K562 (cell line): ENCODE results near the gene MARCHF3.
"Not testable (repeated sequence)": the region's sequence is repeated elsewhere in the genome, so short reads cannot be mapped to it uniquely, and the experiment has no call there.

Experiments
- BRCA1 ChIP-seq, 2 experiments: fragments of 450-650 bp in 1 of 2; sonication (generic) in 1 of 2; formaldehyde crosslinking in 1 of 2; IDR thresholded peaks; 2 replicates each; pipeline versions ENCODE4 v1.5.0 to v1.6.1; 2017 to 2020; ENCODE audit warnings: mild to moderate bottlenecking in 1 of 2, missing genetic modification reagents in 1 of 2
- HDAC1 ChIP-seq, 2 experiments: fragments of 450-650 bp; IDR thresholded peaks; 2 replicates each; pipeline ENCODE4 v1.6.1; 2016 to 2017; ENCODE audit warnings: inconsistent platforms in 1 of 2, mild to moderate bottlenecking in 1 of 2, moderate library complexity in 1 of 2
- POLR2A ChIP-seq: fragments of 450-650 bp; conservative IDR thresholded peaks from 2 replicates; pipeline ENCODE4 v1.6.1; 2016
- ZC3H4 ChIP-seq: sonication (generic); formaldehyde crosslinking; IDR thresholded peaks from 2 replicates; pipeline ENCODE4 v1.9.0; 2021; ENCODE audit warnings: missing genetic modification reagents, borderline replicate concordance

DNA sequence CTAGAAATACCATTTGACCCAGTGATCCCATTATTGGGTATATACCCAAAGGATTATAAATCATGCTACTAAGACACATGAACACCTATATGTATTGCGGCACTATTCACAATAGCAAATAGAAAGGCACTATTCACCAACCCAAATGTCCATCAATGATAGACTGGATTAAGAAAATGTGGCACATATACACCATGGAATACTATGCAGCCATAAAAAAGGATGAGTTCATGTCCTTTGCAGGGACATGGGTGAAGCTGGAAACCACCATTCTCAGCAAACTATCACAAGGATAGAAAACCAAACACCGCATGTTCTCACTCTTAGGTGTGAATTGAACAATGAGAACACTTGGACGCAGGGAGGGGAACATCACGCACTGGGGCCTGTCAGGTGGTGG lies 13.6 kb downstream of the MARCHF3 start:
- not testable (repeated sequence) for TF ChIP-seq BRCA1 (IDR thresholded peaks at IDR 0.05); BRCA1 (CRISPR knock-in tag; IDR thresholded peaks at IDR 0.05); POLR2A; HDAC1 (IDR thresholded peaks at IDR 0.05); ZC3H4 (CRISPR knock-in tag)
